K562 (cell line): Measurements from ENCODE around the gene KLHL33. TPM values are rescaled to one million over a fixed set of nuclear protein-coding genes. Genes with fewer than 3 reads are reported as not detected.

Experiments used
- E2F4 ChIP-seq: sonication (generic); formaldehyde crosslinking; IDR thresholded peaks from 2 replicates; pipeline ENCODE4 v1.8.0; 2022; ENCODE audit warnings: mild to moderate bottlenecking, low read depth, missing genetic modification reagents
- GTF2F1 ChIP-seq: IDR thresholded peaks from 2 replicates; pipeline ENCODE4 v1.6.1; 2011; ENCODE audit warnings: low read depth, low read length, improper control_type of control experiment
- JUN ChIP-seq, 2 experiments: sonication (generic) in 1 of 2; formaldehyde crosslinking in 1 of 2; IDR thresholded peaks; 2 replicates each; pipeline versions ENCODE4 v1.6.1 to v1.8.0; 2012 to 2022; ENCODE audit warnings: borderline replicate concordance in 2 of 2, mild to moderate bottlenecking in 2 of 2, improper control_type of control experiment in 1 of 2, low read depth in 1 of 2, low read length in 1 of 2, missing genetic modification reagents in 1 of 2
- MAFK ChIP-seq: IDR thresholded peaks from 2 replicates; pipeline ENCODE4 v1.6.1; 2011; ENCODE audit warnings: low read length, improper control_type of control experiment
- PHF8 ChIP-seq: fragments of 200-600 bp; sonication (generic); IDR thresholded peaks from 2 replicates; pipeline ENCODE4 v1.6.1; 2012; ENCODE audit warnings: mixed run types, mild to moderate bottlenecking, inconsistent platforms, low read length, moderate library complexity, borderline replicate concordance
- POU5F1 ChIP-seq: fragments of 150-350 bp; IDR thresholded peaks from 2 replicates; pipeline ENCODE4 v1.6.1; 2014; ENCODE audit warnings: borderline replicate concordance, low read length, low read depth, mild to moderate bottlenecking; ENCODE audit not compliant: partially characterized antibody
- RNF2 ChIP-seq: sonication (generic); IDR thresholded peaks from 2 replicates; pipeline ENCODE4 v1.6.1; 2016
- SREBF1 ChIP-seq: fragments of 150-350 bp; IDR thresholded peaks from 2 replicates; pipeline ENCODE4 v1.6.1; 2014; ENCODE audit warnings: antibody characterized with exemption, low read depth, low read length, borderline replicate concordance
- TAF1 ChIP-seq: IDR thresholded peaks from 2 replicates; pipeline ENCODE4 v1.6.1; 2011; ENCODE audit warnings: mild to moderate bottlenecking, low read length, moderate library complexity; ENCODE audit not compliant: insufficient read depth, control insufficient read depth, severe bottlenecking; ENCODE audit errors: extremely low read depth
- TBL1XR1 ChIP-seq, 2 experiments: IDR thresholded peaks; 2 replicates each; pipeline ENCODE4 v1.6.1; 2012; ENCODE audit warnings: improper control_type of control experiment in 2 of 2, low read length in 2 of 2, mild to moderate bottlenecking in 1 of 2
- TRIM24 ChIP-seq, 2 experiments: fragments of 450-650 bp; IDR thresholded peaks; 2 replicates each; pipeline ENCODE4 v1.6.1; 2016
- ZFP1 ChIP-seq: fragments of 450-650 bp; formaldehyde crosslinking; IDR thresholded peaks from 2 replicates; pipeline ENCODE4 v1.4.0; 2020; ENCODE audit warnings: mild to moderate bottlenecking, mixed read lengths
- ZFX ChIP-seq: sonication (generic); formaldehyde crosslinking; IDR thresholded peaks from 2 replicates; pipeline ENCODE4 v1.8.0; 2022; ENCODE audit warnings: mild to moderate bottlenecking, missing genetic modification reagents, moderate library complexity
- ZKSCAN8 ChIP-seq: fragments of 200-800 bp; sonication (Bioruptor generic); IDR thresholded peaks from 2 replicates; pipeline ENCODE4 v1.6.1; 2016; ENCODE audit warnings: missing genetic modification characterization, missing compliant biosample characterization
- ZNF232 ChIP-seq: sonication (generic); formaldehyde crosslinking; IDR thresholded peaks from 2 replicates; pipeline ENCODE4 v1.8.0; 2022; ENCODE audit warnings: mild to moderate bottlenecking, missing genetic modification reagents
- ZNF407 ChIP-seq: fragments of 450-650 bp; IDR thresholded peaks from 2 replicates; pipeline ENCODE4 v1.6.1; 2016; ENCODE audit warnings: low read depth
- polyA plus RNA-seq, 8 experiments: library from polyadenylated mRNA; depleted of rRNA in 4 of 8; stranded (reverse) in 5 of 8; unstranded in 3 of 8; fragments of >200 nt; fragmentation: Nextera tagmentation in 2 of 8; fragmentation: Illumina TruSeq in 1 of 8; extraction: Ambion mirVana in 2 of 8; extraction: Trizol in 1 of 8; gene quantifications; 2 replicates each; pipeline versions ENCODE4 v1.2.1 to v1.2.3, GENCODE V29; 2011 to 2014; ENCODE audit warnings: inconsistent platforms in 1 of 8, missing spikeins in 1 of 8
- total RNA-seq, 7 experiments: library from RNA; depleted of rRNA in 6 of 7; stranded (reverse); fragments of >200 nt in 6 of 7; fragmentation: Illumina TruSeq in 2 of 7; extraction: Trizol in 2 of 7; gene quantifications; 2 replicates each; pipeline versions ENCODE4 v1.2.1 to v1.2.3, GENCODE V29; 2011 to 2021; ENCODE audit warnings: low replicate concordance in 1 of 7

KLHL33 gene
- total and polyA plus RNA-seq, 9 of the 15 experiments (the other 6 are each of a cell fraction or from before 2014, with no cell fraction given) = 0.04 to 0.27 (median 0.13) TPM; not detected in 6

GRCh38 chr14:20461225-20462141, 25.5 kb upstream of the KLHL33 start, which contains the start of gene PIP4P1 (continued):
- TF ChIP-seq POU5F1 (no peak), SREBF1 (0 out of 2 replicates have a peak, but pooled peaks have one; percentile 35), RNF2 (peak; percentile 69), ZNF232 (CRISPR knock-in tag) (no peak), ZKSCAN8 (CRISPR knock-in tag) (0 out of 2 replicates have a peak, but pooled peaks have one; percentile 35), ZFX (CRISPR knock-in tag) (peak; percentile 66), TBL1XR1 (IDR thresholded peaks at IDR 0.05; ENCODE audit: low read length in 2 of 2) (0 out of 4 replicates have a peak, but pooled peaks of 1 of the 2 experiments have one; percentile 15), PHF8 (peak; percentile 69; the same call in 1 of the 2 replicates), TRIM24 (IDR thresholded peaks at IDR 0.05) (peak in 1 of 2 experiments; percentile 31; a peak in 1 of 4 replicates), TAF1 (peak; percentile 34), GTF2F1 (no peak), E2F4 (CRISPR knock-in tag) (peak; percentile 69; the same call in 1 of the 2 replicates), MAFK (peak; percentile 63), JUN (IDR thresholded peaks at IDR 0.05; ENCODE audit: borderline replicate concordance, low read depth, low read length) (peak; percentile 66; the same call in 1 of the 2 replicates), JUN (CRISPR knock-in tag; IDR thresholded peaks at IDR 0.05; ENCODE audit: borderline replicate concordance) (no peak), ZNF407 (peak; percentile 76), ZFP1 (CRISPR knock-in tag) (no peak)
